Astrocyte (in vitro differentiated cells and primary cell): ENCODE measurements around the gene CCDC6.
"Not testable (repeated sequence)": the region's sequence is repeated elsewhere in the genome, so short reads cannot be mapped to it uniquely, and the experiment has no call there.

Source experiments
- EZH2 ChIP-seq: IDR thresholded peaks from 2 replicates; pipeline ENCODE4 v1.6.1; 2012; ENCODE audit warnings: mild to moderate bottlenecking, low read length, inconsistent platforms; ENCODE audit not compliant: insufficient read depth
- TF ChIP-seq, protein P1 (sequence below): IDR thresholded peaks from 2 replicates; pipeline ENCODE4 v1.5.1; 2011; ENCODE audit warnings: low read depth, mild to moderate bottlenecking, inconsistent platforms, low read length, moderate library complexity; ENCODE audit not compliant: insufficient read depth

DNA sequence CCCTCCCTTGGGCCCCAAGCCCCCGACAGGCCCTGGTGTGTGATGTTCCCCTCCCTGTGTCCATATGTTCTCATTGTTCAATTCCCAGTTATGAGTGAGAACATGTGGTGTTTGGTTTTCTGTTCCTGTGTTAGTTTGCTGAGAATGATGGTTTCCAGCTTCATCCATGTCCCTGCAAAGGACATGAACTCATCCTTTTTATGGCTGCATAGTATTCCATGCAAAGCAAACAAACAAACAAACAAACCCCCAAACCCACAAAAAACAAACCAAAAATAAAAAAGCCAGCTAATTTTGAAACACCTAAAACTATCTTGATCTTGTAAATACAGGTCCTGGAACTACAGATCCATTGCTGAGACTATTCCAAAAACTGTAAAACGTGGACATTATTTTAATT is 47.4 kb upstream of the CCDC6 start:
- TF ChIP-seq, protein P1, sequence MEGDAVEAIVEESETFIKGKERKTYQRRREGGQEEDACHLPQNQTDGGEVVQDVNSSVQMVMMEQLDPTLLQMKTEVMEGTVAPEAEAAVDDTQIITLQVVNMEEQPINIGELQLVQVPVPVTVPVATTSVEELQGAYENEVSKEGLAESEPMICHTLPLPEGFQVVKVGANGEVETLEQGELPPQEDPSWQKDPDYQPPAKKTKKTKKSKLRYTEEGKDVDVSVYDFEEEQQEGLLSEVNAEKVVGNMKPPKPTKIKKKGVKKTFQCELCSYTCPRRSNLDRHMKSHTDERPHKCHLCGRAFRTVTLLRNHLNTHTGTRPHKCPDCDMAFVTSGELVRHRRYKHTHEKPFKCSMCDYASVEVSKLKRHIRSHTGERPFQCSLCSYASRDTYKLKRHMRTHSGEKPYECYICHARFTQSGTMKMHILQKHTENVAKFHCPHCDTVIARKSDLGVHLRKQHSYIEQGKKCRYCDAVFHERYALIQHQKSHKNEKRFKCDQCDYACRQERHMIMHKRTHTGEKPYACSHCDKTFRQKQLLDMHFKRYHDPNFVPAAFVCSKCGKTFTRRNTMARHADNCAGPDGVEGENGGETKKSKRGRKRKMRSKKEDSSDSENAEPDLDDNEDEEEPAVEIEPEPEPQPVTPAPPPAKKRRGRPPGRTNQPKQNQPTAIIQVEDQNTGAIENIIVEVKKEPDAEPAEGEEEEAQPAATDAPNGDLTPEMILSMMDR: not testable (repeated sequence)
- TF ChIP-seq EZH2: not testable (repeated sequence)
